Measurements from ENCODE around the gene AP1G2. TPM values are rescaled to one million over a fixed set of nuclear protein-coding genes. Genes with fewer than 3 reads are reported as not detected.
A peak's percentile ranks its signal among the peaks of the same experiment; 100 is the strongest.

AP1G2 gene
- polyA plus RNA-seq, 1 of the 3 experiments (the other 2 are of a cell fraction), result 88.3 TPM

DNA sequence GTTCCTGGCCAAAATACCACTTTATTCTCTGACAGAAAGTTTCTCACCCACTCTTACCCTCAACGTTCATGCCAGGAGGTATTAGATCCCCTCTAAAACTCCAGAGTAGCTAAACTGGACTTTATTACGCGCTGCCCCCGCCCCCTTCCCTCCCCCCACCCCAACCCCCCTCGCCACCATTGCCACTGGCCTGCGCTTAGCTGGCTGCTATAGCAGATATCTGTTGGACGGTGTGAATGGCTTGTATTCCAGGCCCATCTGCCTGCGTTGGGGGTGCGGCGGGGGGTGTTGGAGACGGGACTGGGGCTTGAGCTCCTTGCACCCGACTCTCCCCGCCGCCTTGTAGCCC lies 12.1 kb downstream of the AP1G2 start:
- Histone ChIP-seq H3K79me2 (ENCODE audit: insufficient read depth) (peaks cover 14% of the 10 kb centered on the region; the same call in 1 of the 2 replicates), H3K9ac (peak overlapping the region; percentile 88), H4K20me1 (ENCODE audit: insufficient read depth) (no peaks in the 10 kb centered on the region), H3K4me3 (ENCODE audit: low read depth in 2 of 2, low read length in 1 of 2) (peak overlapping the region; percentile 76 to 93), H3F3A (replicated peaks; ENCODE audit: insufficient read depth) (peaks cover 4% of the 10 kb centered on the region), H3K9me3 (no peaks in the 10 kb centered on the region), H3K9me2 (no peaks in the 10 kb centered on the region), H3K27me3 (ENCODE audit: insufficient read depth) (no peaks in the 10 kb centered on the region), H3K36me3 (replicated peaks in 1 of 2; ENCODE audit: control insufficient read depth in 1 of 2, insufficient read depth in 2 of 2, low read length in 1 of 2) (peaks cover 17 to 21% of the 10 kb centered on the region in 2 experiments), H3K4me1 (ENCODE audit: control insufficient read depth in 1 of 2, insufficient read depth in 2 of 2, low read depth in 1 of 2, low read length in 1 of 2) (peaks cover 5 to 16% of the 10 kb centered on the region in 2 experiments; a peak in 1 of 4 replicates), H3K4me2 (peak overlapping the region; percentile 93), H3K27ac (ENCODE audit: low read depth in 2 of 2, low read length in 1 of 2) (peak overlapping the region; percentile 74 to 91; a peak in 3 of 4 replicates), H2AFZ (ENCODE audit: low read depth) (peak overlapping the region; percentile 76; the same call in 1 of the 2 replicates)
- no peak for TF ChIP-seq FOSL2 (IDR thresholded peaks at IDR 0.05; ENCODE audit: borderline replicate concordance, low read depth)
- TF ChIP-seq EP300 (IDR thresholded peaks at IDR 0.05; ENCODE audit: borderline replicate concordance in 1 of 2, low read depth in 1 of 2, low read length in 1 of 2), result no peak
- TF ChIP-seq, protein P1, sequence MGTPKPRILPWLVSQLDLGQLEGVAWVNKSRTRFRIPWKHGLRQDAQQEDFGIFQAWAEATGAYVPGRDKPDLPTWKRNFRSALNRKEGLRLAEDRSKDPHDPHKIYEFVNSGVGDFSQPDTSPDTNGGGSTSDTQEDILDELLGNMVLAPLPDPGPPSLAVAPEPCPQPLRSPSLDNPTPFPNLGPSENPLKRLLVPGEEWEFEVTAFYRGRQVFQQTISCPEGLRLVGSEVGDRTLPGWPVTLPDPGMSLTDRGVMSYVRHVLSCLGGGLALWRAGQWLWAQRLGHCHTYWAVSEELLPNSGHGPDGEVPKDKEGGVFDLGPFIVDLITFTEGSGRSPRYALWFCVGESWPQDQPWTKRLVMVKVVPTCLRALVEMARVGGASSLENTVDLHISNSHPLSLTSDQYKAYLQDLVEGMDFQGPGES (IDR thresholded peaks at IDR 0.05; ENCODE audit: low read depth, low read length), result no peak
- no peak for TF ChIP-seq EZH2phosphoT487 (IDR thresholded peaks at IDR 0.05; ENCODE audit: borderline replicate concordance, low read depth)
- TF ChIP-seq NFIC (IDR thresholded peaks at IDR 0.05; ENCODE audit: borderline replicate concordance), result no peak
- TF ChIP-seq JUND (IDR thresholded peaks at IDR 0.05), result no peak
- no peak for TF ChIP-seq GABPA (IDR thresholded peaks at IDR 0.05; ENCODE audit: low read depth)
- TF ChIP-seq, protein P2, sequence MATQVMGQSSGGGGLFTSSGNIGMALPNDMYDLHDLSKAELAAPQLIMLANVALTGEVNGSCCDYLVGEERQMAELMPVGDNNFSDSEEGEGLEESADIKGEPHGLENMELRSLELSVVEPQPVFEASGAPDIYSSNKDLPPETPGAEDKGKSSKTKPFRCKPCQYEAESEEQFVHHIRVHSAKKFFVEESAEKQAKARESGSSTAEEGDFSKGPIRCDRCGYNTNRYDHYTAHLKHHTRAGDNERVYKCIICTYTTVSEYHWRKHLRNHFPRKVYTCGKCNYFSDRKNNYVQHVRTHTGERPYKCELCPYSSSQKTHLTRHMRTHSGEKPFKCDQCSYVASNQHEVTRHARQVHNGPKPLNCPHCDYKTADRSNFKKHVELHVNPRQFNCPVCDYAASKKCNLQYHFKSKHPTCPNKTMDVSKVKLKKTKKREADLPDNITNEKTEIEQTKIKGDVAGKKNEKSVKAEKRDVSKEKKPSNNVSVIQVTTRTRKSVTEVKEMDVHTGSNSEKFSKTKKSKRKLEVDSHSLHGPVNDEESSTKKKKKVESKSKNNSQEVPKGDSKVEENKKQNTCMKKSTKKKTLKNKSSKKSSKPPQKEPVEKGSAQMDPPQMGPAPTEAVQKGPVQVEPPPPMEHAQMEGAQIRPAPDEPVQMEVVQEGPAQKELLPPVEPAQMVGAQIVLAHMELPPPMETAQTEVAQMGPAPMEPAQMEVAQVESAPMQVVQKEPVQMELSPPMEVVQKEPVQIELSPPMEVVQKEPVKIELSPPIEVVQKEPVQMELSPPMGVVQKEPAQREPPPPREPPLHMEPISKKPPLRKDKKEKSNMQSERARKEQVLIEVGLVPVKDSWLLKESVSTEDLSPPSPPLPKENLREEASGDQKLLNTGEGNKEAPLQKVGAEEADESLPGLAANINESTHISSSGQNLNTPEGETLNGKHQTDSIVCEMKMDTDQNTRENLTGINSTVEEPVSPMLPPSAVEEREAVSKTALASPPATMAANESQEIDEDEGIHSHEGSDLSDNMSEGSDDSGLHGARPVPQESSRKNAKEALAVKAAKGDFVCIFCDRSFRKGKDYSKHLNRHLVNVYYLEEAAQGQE (IDR thresholded peaks at IDR 0.05; ENCODE audit: low read depth, low read length), result no peak
- TF ChIP-seq, protein P3, sequence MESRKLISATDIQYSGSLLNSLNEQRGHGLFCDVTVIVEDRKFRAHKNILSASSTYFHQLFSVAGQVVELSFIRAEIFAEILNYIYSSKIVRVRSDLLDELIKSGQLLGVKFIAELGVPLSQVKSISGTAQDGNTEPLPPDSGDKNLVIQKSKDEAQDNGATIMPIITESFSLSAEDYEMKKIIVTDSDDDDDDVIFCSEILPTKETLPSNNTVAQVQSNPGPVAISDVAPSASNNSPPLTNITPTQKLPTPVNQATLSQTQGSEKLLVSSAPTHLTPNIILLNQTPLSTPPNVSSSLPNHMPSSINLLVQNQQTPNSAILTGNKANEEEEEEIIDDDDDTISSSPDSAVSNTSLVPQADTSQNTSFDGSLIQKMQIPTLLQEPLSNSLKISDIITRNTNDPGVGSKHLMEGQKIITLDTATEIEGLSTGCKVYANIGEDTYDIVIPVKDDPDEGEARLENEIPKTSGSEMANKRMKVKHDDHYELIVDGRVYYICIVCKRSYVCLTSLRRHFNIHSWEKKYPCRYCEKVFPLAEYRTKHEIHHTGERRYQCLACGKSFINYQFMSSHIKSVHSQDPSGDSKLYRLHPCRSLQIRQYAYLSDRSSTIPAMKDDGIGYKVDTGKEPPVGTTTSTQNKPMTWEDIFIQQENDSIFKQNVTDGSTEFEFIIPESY (IDR thresholded peaks at IDR 0.05; ENCODE audit: borderline replicate concordance, low read depth), result no peak
- TF ChIP-seq POLR2AphosphoS5 (IDR thresholded peaks at IDR 0.05; ENCODE audit: low read depth, low read length), result no peak
- TF ChIP-seq TAF1 (IDR thresholded peaks at IDR 0.05; ENCODE audit: borderline replicate concordance, low read depth, low read length), result no peak
- no peak for TF ChIP-seq SIN3A (IDR thresholded peaks at IDR 0.05; ENCODE audit: borderline replicate concordance, low read depth, low read length)
- TF ChIP-seq, protein P4, sequence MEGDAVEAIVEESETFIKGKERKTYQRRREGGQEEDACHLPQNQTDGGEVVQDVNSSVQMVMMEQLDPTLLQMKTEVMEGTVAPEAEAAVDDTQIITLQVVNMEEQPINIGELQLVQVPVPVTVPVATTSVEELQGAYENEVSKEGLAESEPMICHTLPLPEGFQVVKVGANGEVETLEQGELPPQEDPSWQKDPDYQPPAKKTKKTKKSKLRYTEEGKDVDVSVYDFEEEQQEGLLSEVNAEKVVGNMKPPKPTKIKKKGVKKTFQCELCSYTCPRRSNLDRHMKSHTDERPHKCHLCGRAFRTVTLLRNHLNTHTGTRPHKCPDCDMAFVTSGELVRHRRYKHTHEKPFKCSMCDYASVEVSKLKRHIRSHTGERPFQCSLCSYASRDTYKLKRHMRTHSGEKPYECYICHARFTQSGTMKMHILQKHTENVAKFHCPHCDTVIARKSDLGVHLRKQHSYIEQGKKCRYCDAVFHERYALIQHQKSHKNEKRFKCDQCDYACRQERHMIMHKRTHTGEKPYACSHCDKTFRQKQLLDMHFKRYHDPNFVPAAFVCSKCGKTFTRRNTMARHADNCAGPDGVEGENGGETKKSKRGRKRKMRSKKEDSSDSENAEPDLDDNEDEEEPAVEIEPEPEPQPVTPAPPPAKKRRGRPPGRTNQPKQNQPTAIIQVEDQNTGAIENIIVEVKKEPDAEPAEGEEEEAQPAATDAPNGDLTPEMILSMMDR (IDR thresholded peaks at IDR 0.05), result no peak
- TF ChIP-seq, protein P5, sequence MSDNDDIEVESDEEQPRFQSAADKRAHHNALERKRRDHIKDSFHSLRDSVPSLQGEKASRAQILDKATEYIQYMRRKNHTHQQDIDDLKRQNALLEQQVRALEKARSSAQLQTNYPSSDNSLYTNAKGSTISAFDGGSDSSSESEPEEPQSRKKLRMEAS (IDR thresholded peaks at IDR 0.05; ENCODE audit: low read depth), result no peak
- TF ChIP-seq YY1 (IDR thresholded peaks at IDR 0.05; ENCODE audit: low read depth), result no peak
- TF ChIP-seq CHD2 (IDR thresholded peaks at IDR 0.05; ENCODE audit: low read length, partially characterized antibody), result no peak
- no peak for TF ChIP-seq FOXJ3 (CRISPR knock-in tag; IDR thresholded peaks at IDR 0.05)
- TF ChIP-seq GATA2 (CRISPR knock-in tag; IDR thresholded peaks at IDR 0.05), result no peak
- peak; percentile 74 for DNase-seq
- WGBS (ENCODE audit: low lambda C conversion rate), result under 1% methylated on average over 14 of the region's 14 CpGs
- ChIA-PET CTCF (interaction anchor here (1.0 to 19.5 kb wide), 4 partner anchors 14 to 78 kb away, joined by 3 to 785 read pairs (median 102); partner anchors contain the start of genes AP1G2 and NGDN), POLR2A (interaction anchor here (0.6 to 1.0 kb wide), 8 partner anchors 11 to 233 kb away, joined by 3 to 5 read pairs (median 3); partner anchors contain the start of gene JPH4)
